Coronary artery (tissue), 2 donors: ENCODE results near the gene PARVA.
A peak's percentile ranks its signal among the peaks of the same experiment; 100 is the strongest.

Experiments used
- DNase-seq: peaks from one replicate; pipeline ENCODE4 v3.0.0-alpha.2; 2017; ENCODE audit warnings: low spot score
- H3K27ac ChIP-seq, 2 donors: fragments of 200-600 bp; sonication (generic); one replicate each; pipeline ENCODE4 v1.5.1; 2016 to 2019
- H3K4me3 ChIP-seq: fragments of 200-600 bp; sonication (generic); 2 replicates; pipeline ENCODE4 v1.5.1; 2016; ENCODE audit warnings: mild to moderate bottlenecking, moderate library complexity
- CTCF ChIP-seq: fragments of 200-600 bp; sonication (generic); IDR thresholded peaks from one replicate; pipeline ENCODE4 v1.5.1; 2019; ENCODE audit warnings: antibody characterized with exemption

Gene PARVA

GRCh38 chr11:12394601-12395000, 17.2 kb downstream of the PARVA start:
- Histone ChIP-seq H3K27ac (no peak overlapping the region), H3K4me3 (no peak overlapping the region)
- no peak for TF ChIP-seq CTCF
- no peak for DNase-seq

- no peak for DNase-seq
- no peak for TF ChIP-seq CTCF
- no peak overlapping the region for H3K4me3 ChIP-seq
- no peak overlapping the region for H3K27ac ChIP-seq
These were observed 18.0 kb downstream of the PARVA start for GRCh38 chr11:12395333-12395732.

- no peak for TF ChIP-seq CTCF
- no peak for DNase-seq
- Histone ChIP-seq H3K4me3 (no peak overlapping the region), H3K27ac (peak overlapping the region; percentile 75 to 80)
These were observed 20.6 kb downstream of the PARVA start for GRCh38 chr11:12397931-12398334.

- Histone ChIP-seq H3K4me3 (no peak overlapping the region), H3K27ac (peak overlapping the region in 1 of 2 donors; percentile 9)
- DNase-seq = no peak
- TF ChIP-seq CTCF = no peak
These were observed 22.0 kb downstream of the PARVA start for GRCh38 chr11:12399355-12399754.

- no peak for DNase-seq
- H3K4me3 ChIP-seq = no peak overlapping the region
- H3K27ac ChIP-seq = peak overlapping the region in 1 of 2 donors; percentile 10
- TF ChIP-seq CTCF = no peak
These were observed 24.7 kb downstream of the PARVA start for GRCh38 chr11:12402025-12402424.

- no peak for DNase-seq
- no peak for TF ChIP-seq CTCF
- Histone ChIP-seq H3K27ac (peak overlapping the region; percentile 50 to 71), H3K4me3 (peak overlapping the region; percentile 12)
These were observed 25.3 kb downstream of the PARVA start for GRCh38 chr11:12402691-12403120.

GRCh38 chr11:12403122-12403996, 26.0 kb downstream of the PARVA start:
- TF ChIP-seq CTCF = no peak
- no peak for DNase-seq
- peak overlapping the region; percentile 12 for H3K4me3 ChIP-seq
- peak overlapping the region; percentile 50 to 71 for H3K27ac ChIP-seq
